Right lobe of liver (tissue), 4 donors: ENCODE data around the gene AIP.

Source experiments
- POLR2A ChIP-seq: fragments of 450-650 bp; IDR thresholded peaks from one replicate; pipeline ENCODE4 v1.6.1; 2017; ENCODE audit warnings: antibody characterized with exemption, mild to moderate bottlenecking
- TF ChIP-seq, protein P1 (sequence below), 4 donors: fragments of 200-600 bp in 3 of 4; fragments of 450-650 bp in 1 of 4; IDR thresholded peaks; one replicate each; pipeline versions ENCODE4 v1.5.1 to v1.8.0; 2016 to 2022; ENCODE audit warnings: antibody characterized with exemption in 4 of 4, mild to moderate bottlenecking in 2 of 4
- donor health status: DM: no; HTN: no; CAD: no.
- donor health status: DM: no; HTN: no; CAD: no.
- donor health status: DM: no; HTN: yes; CAD: no.

GRCh38 chr11:67445515-67445914 lies 37.3 kb upstream of the AIP start:
- TF ChIP-seq, protein P1, sequence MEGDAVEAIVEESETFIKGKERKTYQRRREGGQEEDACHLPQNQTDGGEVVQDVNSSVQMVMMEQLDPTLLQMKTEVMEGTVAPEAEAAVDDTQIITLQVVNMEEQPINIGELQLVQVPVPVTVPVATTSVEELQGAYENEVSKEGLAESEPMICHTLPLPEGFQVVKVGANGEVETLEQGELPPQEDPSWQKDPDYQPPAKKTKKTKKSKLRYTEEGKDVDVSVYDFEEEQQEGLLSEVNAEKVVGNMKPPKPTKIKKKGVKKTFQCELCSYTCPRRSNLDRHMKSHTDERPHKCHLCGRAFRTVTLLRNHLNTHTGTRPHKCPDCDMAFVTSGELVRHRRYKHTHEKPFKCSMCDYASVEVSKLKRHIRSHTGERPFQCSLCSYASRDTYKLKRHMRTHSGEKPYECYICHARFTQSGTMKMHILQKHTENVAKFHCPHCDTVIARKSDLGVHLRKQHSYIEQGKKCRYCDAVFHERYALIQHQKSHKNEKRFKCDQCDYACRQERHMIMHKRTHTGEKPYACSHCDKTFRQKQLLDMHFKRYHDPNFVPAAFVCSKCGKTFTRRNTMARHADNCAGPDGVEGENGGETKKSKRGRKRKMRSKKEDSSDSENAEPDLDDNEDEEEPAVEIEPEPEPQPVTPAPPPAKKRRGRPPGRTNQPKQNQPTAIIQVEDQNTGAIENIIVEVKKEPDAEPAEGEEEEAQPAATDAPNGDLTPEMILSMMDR (IDR thresholded peaks at IDR 0.05) = no peak
- no peak for TF ChIP-seq POLR2A
